Colonic mucosa (tissue), 4 donors: ENCODE measurements around the gene FNDC3B. TPM values are rescaled to one million over a fixed set of nuclear protein-coding genes. Genes with fewer than 3 reads are reported as not detected.

Source experiments
- DNase-seq: peaks from one replicate; pipeline ENCODE4 v3.0.0-alpha.2; 2020
- H3K27ac ChIP-seq: fragments of 200-600 bp; one replicate; pipeline ENCODE4 v1.8.0; 2021
- H3K27me3 ChIP-seq: fragments of 200-600 bp; one replicate; pipeline ENCODE4 v1.8.0; 2021
- H3K36me3 ChIP-seq: fragments of 200-600 bp; one replicate; pipeline ENCODE4 v1.8.0; 2021
- H3K4me1 ChIP-seq: fragments of 200-600 bp; one replicate; pipeline ENCODE4 v1.8.0; 2021; ENCODE audit warnings: mild to moderate bottlenecking
- H3K4me3 ChIP-seq: fragments of 200-600 bp; one replicate; pipeline ENCODE4 v1.8.0; 2021
- H3K9ac ChIP-seq, 2 donors: one replicate each; pipeline ENCODE4 v1.7.0; 2013; ENCODE audit warnings: control low read depth in 2 of 2, low read depth in 2 of 2, low read length in 2 of 2
- H3K9me3 ChIP-seq: fragments of 200-600 bp; one replicate; pipeline ENCODE4 v1.8.0; 2021
- CTCF ChIP-seq: fragments of 200-600 bp; IDR thresholded peaks from one replicate; pipeline ENCODE4 v1.8.0; 2022; ENCODE audit warnings: antibody characterized with exemption, mild to moderate bottlenecking
- intact Hi-C: fragments of 100-400 bp; cut with DNase I; formaldehyde crosslinking; loops from one replicate; pipeline ENCODE4 v1.14.1; 2022
- total RNA-seq, 2 donors: library from RNA; stranded (reverse); fragmentation: NEBNext Ultra II Directional in 1 of 2; extraction: Animal tissue kit (Norgen Biotek cat#: 25700) in 1 of 2; gene quantifications; one replicate each; pipeline ENCODE4 v1.2.1, GENCODE V29; 2021
- donor health status: healthy.
- donor health status: DM: no; HTN: no; CAD: no.
- donor health status: DM: no; HTN: no; CAD: no.

Gene FNDC3B
- total RNA-seq, 2 donors from 2014 or later = 66.7 to 142 TPM

DNA sequence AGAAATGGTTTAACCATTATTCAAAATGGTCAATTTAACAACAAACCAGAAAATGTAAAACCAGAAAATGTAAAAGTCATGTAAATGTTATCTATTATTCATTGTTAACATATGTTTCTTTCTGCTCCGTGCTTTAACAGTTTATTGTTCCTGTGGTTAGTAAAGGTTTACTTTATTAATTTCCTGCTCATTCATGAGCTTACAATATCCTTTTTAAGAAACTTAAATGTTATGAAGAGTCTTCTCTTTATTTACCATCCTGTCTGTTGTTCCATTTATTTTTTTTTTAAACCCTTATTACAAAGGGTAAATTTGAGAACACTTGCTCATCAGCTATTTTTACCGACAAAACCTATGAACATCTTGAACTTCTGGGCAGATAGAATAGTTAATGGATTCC lies 260.8 kb downstream of the FNDC3B start:
- TF ChIP-seq CTCF = no peak
- H3K27me3 ChIP-seq = no peaks in the 10 kb centered on the region
- peaks cover 8% of the 10 kb centered on the region for H3K36me3 ChIP-seq
- DNase-seq = no peak
- intact Hi-C loops = no loop called here
- no peak overlapping the region for H3K27ac ChIP-seq
- H3K9me3 ChIP-seq = no peaks in the 10 kb centered on the region
- H3K4me1 ChIP-seq = no peaks in the 10 kb centered on the region
- H3K9ac ChIP-seq = no peak overlapping the region
- H3K4me3 ChIP-seq = no peak overlapping the region

DNA sequence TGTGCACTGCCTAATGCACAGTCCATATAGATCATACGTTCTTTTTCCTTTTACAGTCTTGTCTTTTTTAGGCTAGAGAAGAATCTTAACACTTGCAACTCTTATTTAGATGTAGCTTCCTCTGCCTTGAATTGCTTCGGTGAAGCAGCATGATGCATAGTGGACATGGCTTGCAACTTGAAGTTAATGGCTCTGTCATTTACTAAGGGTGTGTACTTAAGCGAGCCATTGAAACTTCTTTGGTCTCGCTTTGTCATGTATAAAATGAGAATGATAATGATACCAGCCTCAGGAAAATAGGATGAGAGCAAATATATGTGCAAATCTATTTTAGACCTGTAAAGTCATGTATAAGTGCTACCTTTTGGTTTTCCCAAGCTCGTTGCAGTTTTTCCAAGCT lies 261.5 kb downstream of the FNDC3B start:
- DNase-seq = no peak
- Histone ChIP-seq H3K27ac (no peak overlapping the region), H3K4me1 (no peaks in the 10 kb centered on the region), H3K9ac (no peak overlapping the region), H3K9me3 (no peaks in the 10 kb centered on the region), H3K4me3 (no peak overlapping the region), H3K27me3 (no peaks in the 10 kb centered on the region), H3K36me3 (peaks cover 8% of the 10 kb centered on the region)
- no peak for TF ChIP-seq CTCF
- intact Hi-C loops = no loop called here

GRCh38 chr3:172302203-172302602 lies 262.8 kb downstream of the FNDC3B start:
- Histone ChIP-seq H3K27me3 (no peaks in the 10 kb centered on the region), H3K4me1 (no peaks in the 10 kb centered on the region), H3K27ac (no peak overlapping the region), H3K9me3 (no peaks in the 10 kb centered on the region), H3K4me3 (no peak overlapping the region), H3K9ac (no peak overlapping the region), H3K36me3 (peaks cover 6% of the 10 kb centered on the region)
- no peak for TF ChIP-seq CTCF
- DNase-seq = no peak
- intact Hi-C loops = no loop called here

DNA sequence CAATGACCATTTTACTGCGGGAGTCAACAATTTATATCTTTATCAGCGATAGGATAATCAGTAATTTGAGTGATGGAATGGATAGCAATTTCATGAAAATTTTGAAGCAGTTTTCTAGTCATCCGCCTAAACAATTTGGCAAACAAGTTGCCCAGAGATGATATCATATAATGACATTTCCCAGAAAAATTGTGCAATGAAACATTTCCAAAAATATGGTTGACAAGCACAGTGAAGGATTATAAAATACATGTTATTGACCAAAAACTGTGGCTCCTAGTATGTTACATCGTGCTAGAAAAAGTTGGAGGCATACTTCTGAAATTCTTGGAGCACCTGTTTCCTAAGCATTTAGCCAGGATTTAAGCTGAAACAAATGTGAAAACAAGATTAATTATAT lies 263.8 kb downstream of the FNDC3B start:
- Histone ChIP-seq H3K27ac (no peak overlapping the region), H3K36me3 (peaks cover 4% of the 10 kb centered on the region), H3K4me1 (no peaks in the 10 kb centered on the region), H3K9me3 (no peaks in the 10 kb centered on the region), H3K4me3 (no peak overlapping the region), H3K27me3 (no peaks in the 10 kb centered on the region), H3K9ac (no peak overlapping the region)
- TF ChIP-seq CTCF = no peak
- intact Hi-C loops = no loop called here
- no peak for DNase-seq

- intact Hi-C loops = no loop called here
- H3K9me3 ChIP-seq = no peaks in the 10 kb centered on the region
- peaks cover 8% of the 10 kb centered on the region for H3K36me3 ChIP-seq
- H3K27me3 ChIP-seq = no peaks in the 10 kb centered on the region
- TF ChIP-seq CTCF = no peak
- H3K9ac ChIP-seq = no peak overlapping the region
- no peaks in the 10 kb centered on the region for H3K4me1 ChIP-seq
- no peak for DNase-seq
- H3K27ac ChIP-seq = no peak overlapping the region
- H3K4me3 ChIP-seq = no peak overlapping the region
Observed at GRCh38 chr3:172303941-172304558, 264.7 kb downstream of the FNDC3B start.
